Endothelial cell of umbilical vein (primary cell): ENCODE results near the gene TTC33.

Source experiments
- CTCF ChIP-seq, 2 donors: IDR thresholded peaks; 1 replicate in 1 of 2; 2 replicates in 1 of 2; pipeline ENCODE4 v1.5.1; 2011; ENCODE audit warnings: low read length in 2 of 2, mild to moderate bottlenecking in 2 of 2, moderate library complexity in 2 of 2, control low read depth in 1 of 2, inconsistent platforms in 1 of 2, low read depth in 1 of 2; ENCODE audit not compliant: insufficient read depth in 1 of 2; ENCODE audit errors: extremely low read depth in 1 of 2
- POLR2AphosphoS5 ChIP-seq: IDR thresholded peaks from 2 replicates; pipeline ENCODE4 v1.6.1; 2012; ENCODE audit warnings: low read depth, mild to moderate bottlenecking, control low read depth, low read length, moderate library complexity; ENCODE audit not compliant: insufficient read depth
- TF ChIP-seq, protein P1 (sequence below): IDR thresholded peaks from 2 replicates; pipeline ENCODE4 v1.6.1; 2011; ENCODE audit not compliant: insufficient read depth, insufficient read length

DNA sequence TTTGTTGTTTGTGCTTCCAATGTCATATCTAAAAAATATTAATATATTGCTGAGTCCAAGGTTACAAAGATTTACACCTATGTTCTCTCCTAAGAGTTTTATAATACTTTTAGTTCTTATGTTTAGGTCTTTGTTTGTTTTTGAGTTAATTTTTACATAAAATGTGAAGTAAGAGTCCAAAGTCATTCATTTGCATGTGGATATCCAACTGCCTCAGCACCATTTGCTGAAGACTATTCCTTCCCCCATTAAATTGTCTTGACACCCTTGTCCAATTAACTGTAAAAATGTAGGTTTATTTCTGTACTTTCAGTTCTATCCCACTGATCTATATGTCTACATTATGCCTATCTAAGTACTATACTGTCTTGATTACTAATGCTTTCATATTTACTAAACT, 35.7 kb downstream of the TTC33 start:
- TF ChIP-seq CTCF (IDR thresholded peaks at IDR 0.05; ENCODE audit: extremely low read depth in 1 of 2, insufficient read depth in 1 of 2, low read depth in 1 of 2, low read length in 2 of 2), result no peak
- TF ChIP-seq POLR2AphosphoS5, result no peak
- TF ChIP-seq, protein P1, sequence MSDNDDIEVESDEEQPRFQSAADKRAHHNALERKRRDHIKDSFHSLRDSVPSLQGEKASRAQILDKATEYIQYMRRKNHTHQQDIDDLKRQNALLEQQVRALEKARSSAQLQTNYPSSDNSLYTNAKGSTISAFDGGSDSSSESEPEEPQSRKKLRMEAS, result no peak
